ENCODE results near the gene CTXN1.
"Not testable (repeated sequence)": the region's sequence is repeated elsewhere in the genome, so short reads cannot be mapped to it uniquely, and the experiment has no call there.

CTXN1 gene

DNA sequence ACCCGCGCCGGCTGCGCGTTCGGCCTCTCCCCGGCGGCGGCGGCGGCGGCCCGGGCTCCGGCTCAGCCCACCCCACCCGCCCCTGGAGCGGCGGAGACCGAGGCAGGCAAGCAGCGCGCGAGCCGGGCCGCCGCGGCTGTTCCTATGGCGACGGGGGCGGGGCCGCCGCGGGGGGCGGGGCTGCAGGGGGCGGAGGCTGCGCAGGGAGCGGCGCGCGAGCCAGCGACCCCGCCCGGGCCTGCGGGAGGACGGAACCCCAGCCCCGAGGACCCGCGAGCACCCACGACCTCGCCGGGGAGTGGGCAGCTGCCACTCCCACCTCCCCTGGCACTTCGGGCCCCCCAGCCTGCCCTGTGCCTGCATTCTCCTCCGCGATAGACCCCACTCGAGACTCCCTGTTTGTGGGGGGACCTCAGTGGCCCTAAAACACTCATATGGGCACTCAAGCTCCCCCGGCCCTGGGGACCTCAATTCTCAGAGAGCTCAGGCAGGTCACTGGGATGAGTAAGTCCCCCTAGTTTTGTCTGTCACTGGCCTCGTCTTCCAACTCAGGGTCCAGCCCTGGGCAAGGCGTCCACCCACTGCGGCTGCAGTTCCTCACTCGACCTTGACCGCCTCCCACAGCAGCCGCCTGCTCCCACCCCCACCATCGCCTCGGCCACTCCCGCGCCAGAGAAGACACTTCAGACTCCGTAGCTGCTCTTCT is at the start of gene CTXN1:
Gene CTXN1, minus strand, starts transcription at position 115 of the 706 bp plus-strand sequence. CDS start 597 bp downstream, outside the sequence.
- peak; percentile 61 to 69 for DNase-seq (ENCODE audit: low read depth in 2 of 2)

DNA sequence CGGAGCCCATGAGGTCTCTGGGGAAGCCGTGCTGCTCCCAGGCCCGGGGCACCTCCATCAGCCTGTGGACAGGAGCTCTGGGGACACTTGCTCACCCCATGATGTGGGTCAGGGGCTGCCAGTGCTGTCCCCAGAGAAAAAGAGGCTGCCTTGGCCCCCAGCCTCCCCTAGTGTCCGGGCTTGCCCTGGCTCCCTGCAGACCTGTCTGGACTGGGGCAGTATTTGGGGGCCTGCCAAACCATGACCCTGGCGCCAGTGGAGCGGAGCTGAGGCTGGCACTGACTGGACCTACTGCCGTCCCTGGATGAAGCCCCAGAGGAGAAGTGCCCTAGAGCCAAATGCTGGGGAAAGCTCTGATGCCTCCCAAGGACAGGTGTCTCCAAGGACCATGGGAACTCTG is 49.1 kb upstream of the CTXN1 start:
- DNase-seq (ENCODE audit: low read depth in 2 of 2): no peak

DNA sequence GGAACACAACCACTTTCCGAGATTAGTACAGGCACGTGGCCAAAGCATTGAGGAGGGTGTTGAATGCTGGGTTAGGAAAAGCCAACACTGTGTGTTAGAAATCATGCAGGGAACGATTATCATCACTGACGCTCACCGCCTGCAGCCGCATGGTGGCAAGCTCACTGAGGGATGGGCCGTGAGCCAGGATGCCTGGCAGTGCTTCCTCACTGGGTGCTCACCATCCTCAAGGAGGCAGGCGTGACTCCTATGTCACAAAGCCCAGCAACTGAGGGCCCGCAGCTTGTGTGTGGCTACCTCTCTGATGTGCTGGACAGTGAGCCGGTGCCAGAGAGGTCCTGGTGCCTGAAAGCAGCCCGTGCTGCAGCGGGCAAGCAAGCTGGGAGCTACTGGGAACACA is 47.9 kb upstream of the CTXN1 start:
- DNase-seq (ENCODE audit: low read depth in 2 of 2): no peak

DNA sequence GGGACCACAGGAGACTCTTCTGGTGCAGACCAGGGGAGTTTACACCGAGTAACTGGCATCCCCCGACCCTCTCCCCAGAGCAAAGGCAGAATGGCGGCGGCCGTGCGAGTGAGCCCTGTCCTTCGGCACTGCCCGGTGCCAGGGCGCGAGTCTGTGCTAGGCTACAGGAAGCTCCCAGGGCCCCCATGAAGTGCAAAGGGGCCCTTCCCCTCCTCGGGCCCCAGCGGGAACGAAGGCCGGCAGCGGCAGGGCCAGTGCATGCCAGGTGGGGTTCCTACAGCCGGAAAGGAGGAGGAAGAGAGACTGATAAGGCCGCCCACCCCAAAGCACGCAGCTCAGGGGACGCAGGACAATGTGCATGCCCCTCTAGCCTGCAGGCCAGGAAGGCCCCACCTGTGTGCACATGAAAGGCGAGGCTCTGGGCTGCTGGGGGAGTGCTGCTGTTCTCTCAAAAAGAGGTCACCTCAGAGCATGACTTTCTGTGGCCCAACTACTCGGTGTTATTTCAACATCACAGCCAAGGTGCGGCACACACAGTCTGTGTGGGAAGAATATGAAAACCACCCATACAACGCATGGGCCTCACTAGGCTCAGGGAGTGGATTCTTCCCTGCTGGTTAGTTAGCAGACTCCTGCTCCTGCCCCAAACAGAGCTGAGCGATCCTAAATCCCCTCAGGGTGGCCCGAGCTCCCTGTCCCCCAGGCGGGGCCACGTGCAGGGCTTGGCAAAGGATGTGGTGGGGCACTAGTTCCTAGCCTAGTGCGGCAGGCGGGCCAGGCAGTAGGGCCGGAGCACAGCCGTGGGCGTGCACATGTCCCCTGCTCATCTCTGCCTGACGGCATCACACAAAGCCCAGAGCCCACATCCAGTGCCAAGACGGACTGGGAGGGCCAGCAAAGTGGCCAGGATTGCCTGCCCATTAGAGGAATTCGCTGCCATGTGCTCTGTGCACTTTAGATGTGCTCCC is 45.9 kb upstream of the CTXN1 start:
- DNase-seq (ENCODE audit: low read depth in 2 of 2): no peak

DNA sequence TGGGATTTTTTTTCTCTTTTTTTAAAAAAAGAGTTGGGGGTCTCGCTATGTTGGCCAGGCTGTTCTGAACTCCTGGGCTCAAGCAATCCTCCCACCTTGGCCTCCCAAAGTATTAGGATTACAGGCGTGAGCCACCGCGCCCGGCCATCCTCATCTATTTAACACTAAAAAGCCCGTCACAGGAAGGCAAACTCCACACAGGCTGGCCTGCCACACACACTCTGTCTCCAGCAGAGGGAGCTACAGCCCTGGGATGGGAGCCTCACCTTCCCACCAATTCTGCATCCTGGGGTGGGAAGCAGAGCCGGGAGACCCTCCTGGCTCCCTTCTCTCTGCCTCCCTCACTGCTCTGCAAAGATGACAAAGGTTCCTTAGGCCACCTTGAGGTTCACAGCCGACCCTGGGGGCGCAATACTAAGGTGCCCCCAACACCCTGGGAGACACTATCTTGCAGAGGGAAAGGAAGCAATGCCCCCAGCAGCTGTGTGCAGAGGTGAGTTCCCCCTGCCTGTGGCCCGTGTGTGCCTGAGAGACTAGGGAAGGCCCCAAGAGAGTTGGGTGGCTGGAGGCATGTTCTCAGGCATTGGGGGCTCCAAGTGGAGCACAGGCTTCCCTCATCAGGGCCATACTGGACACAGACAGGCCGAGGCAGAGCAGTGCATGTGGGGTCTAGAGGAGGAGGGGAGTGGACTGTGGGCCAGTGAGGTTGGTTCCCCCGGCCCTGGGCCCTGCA is 44.9 kb upstream of the CTXN1 start:
- no peak for DNase-seq (ENCODE audit: low read depth in 2 of 2)

DNA sequence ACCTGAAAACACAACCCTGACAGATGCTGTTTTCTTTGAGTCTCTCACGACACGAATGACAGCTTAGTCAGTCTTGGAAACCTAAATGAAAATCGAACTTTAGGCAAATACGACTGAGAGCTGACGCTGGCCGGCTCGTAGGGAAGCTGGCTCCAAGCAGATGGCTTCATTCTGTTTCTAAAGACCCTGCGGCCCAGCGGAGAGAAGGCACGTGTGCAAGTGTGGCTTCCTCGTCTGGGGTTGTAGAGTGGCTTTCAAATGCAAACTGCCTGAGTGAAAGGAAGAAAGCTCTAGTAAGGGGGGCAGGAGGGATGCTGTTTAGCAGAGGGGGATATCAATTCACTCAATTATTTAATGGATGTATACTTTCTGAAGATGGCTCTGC is 43.6 kb upstream of the CTXN1 start:
- no peak for DNase-seq (ENCODE audit: low read depth in 2 of 2)

DNA sequence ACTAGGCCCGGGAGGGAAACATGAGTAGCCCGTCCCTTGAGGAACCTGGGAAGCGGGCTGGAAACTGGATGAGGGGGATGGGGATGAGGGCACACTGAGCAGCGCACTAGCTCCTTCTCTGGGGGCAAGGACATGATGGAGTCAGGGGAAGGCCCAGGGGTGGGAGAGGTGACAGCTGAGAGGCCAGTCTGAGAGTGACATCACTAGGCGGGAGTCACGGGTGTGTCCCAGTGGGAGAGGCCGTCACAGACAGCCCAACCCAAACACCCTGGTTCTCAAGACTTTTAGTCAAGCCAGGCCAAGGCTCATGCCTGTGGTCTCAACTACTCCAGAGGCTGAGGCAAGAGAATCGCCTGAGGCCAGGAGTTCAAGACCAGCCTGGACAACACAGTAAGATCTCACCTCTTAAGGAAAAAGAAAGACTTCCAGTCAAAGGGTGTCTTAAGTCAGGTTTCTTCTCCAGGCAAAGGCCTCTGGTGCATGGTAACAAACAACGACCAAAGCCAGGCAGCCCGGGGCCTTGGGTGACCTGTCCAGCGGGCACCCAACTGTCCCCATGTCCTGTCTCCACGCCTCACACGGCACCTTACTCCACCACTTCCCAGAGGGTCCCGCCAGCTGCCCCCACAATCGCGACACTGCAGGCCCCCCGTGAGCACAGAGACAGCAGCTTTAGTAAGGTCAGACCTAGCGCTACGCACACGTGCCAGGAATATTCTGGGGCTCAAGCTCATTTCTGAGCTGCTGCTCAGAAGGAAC is 43.0 kb upstream of the CTXN1 start:
- DNase-seq (ENCODE audit: low read depth in 2 of 2): no peak

DNA sequence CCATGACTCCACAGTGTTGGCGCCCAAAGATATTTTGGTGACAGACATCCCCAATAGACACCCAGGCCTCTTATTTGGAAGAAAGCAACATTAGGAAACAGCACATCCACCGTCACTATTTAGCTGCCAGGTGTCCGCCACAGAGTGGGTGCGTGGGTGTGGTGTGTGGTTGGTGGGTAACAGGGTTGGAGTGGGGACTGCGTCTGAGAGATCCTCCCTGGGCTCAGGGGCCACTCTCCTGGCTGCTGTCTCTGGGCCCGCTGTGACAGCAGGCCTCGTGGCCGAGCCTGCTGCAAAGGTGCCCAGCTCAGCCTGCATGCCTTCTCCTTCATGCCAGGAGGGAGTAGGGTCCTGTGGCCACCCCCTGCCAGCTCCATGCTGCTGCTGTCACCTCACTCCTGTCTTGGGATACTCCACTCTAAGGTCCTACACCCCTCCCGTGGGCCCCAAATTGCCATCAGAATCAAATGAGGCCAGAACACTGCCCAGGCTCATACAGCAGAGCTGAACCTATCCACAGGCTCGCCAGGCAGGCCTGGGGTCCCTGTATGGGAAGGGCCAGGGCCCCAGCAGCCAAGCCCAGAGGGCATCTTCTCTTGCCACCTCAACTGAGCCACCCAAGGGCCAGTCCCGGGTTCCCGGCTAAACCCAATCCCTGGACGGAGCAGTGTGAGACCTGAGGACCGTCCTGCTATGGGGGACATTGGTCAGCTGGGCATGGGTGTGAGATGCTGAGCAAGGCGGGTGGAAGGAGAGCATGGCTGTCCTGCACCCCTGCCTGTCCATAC is 42.3 kb upstream of the CTXN1 start:
- no peak for DNase-seq (ENCODE audit: low read depth in 2 of 2)

DNA sequence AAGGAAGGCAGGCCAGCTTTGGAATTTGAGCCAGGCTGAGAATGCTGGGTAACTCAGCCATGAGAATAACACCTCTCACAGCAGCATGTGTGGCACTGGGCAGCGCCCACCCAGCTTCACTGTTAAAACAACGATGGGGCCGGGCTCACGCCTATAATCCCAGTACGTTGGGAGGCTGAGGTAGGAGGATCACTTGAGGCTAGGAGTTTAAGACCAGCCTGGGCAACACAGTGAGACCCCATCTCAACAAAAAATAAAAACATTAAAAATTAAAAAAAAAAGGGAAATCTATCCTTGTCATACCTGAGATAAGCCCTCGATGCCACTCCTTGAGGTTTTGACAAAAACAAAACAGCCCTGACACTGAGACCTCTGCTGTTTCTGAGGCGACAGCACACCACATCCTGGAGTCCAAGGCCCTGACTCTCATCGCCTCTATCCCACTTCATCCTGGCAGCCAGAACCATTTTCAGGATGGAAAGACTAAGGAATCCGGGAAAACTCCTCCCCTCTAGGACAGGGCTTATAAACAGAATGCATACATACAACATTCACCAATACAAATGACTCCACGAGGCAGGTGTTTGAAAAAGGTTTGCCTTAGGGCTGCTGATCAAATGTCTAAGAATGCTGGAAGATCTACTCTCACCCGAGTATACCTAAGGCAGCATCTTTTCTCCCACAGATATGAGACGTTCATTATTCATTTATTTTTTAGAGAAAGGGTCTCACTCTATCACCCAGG is 40.2 kb upstream of the CTXN1 start:
- DNase-seq (ENCODE audit: low read depth in 2 of 2): no peak

DNA sequence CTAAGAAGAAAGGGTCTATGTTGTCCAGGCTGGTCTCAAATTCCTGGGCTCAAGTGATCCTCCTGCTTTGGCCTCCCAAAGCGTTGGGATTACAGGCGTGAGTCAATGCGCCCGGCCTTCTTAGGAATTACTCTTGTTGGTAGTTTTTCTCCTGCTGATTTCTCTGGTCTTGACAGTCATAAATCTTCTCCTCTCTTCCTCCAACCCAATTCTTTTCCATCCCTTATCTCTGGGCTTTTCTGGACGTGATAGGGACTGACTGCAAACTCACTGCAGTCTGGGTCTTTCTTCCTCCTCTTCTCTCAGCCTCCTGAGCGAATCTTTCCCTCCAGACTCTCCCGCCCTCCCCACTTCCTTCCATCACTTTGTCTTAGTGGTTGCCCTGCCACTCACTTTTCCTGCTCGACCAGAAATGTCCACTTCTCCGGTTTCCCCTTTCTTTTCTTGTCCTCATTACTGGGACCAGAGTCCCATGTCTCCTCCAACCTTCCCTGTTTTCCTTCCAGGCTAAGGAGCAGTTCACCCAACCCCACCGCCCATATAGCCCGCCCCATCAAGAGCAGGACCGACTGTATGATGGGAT is 39.4 kb upstream of the CTXN1 start:
- DNase-seq (ENCODE audit: low read depth in 2 of 2): no peak

DNA sequence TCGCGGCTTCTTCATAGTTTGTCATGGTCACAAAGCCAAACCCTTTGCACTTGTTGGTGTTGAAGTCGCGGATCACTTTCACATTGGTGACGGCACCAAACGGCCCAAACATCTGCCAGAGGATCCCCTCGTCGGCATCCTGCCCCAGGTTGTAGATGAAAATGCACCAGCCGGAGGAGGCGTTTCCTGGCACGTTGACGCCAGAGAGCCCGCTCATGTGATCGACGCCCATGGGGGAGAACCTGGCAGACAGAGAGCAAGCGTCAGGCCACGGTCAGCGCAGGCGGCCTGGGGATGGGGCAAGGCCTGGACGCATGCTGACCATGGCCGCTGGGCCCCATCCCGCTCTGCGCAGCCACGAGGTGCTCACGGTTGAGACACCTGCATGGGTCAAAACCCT is 37.6 kb upstream of the CTXN1 start:
- DNase-seq (ENCODE audit: low read depth in 2 of 2): no peak

DNA sequence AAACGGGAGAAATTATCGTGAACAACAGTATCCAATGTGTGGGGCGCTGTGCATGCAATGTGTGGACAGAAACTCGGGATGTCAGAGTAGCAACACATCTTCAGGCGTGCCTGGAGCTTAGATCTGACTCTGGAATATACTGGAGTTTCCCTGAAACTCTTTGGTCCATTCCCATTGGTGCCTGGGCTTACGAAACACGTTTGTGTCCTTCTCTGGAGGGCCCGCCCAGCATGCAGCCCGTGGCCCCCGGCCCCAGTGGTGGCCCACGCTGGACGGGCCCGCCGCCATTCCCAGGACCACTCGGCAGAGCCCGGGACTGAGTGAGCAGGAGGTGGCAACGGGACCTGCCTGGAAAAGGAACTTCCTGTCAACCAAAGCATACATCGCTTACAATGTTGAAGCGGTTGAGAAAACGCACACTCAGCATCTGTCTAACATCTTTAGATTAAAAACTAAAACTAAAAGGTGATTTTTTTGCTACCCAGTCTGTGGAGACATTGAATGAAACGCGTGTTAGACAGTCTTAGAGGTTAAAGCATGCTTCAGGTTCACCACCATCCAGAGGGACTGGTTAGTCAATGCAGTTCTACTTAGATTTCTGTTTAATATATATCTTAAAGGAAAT is 36.8 kb upstream of the CTXN1 start:
- DNase-seq (ENCODE audit: low read depth in 2 of 2): no peak

DNA sequence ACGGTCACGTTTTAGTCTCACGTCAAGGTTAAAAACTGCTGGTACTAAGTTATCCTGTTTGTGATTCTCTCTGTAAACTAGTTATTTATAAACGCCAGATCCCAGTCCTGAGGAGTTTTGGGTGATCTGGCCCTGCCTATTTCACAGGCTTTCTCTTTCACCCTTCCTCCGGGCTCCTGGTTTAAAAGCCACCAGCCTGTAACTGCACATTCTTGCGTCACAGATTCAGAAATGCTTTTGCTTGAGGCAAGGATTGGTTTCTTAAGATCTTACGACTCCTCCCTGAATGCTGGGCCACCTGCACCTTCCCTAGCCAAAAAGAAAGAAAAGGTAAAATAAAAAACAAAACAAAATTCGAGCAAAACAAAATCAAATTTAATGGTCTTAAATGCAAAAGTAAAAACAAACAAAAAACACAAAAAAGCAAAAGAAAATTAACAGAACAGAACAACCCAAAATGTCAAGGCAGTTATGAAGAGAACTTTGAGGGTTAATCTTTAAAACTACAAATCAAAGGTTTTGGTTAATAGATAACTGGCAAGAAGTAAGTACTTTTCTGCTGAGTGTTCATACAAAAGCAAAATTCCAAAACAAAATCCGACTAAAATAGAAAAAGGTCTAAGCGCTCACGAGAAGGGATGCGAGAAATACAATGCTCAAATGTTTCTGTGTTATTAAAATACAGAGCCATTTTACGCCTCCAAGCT is 36.1 kb upstream of the CTXN1 start:
- no peak for DNase-seq (ENCODE audit: low read depth in 2 of 2)

DNA sequence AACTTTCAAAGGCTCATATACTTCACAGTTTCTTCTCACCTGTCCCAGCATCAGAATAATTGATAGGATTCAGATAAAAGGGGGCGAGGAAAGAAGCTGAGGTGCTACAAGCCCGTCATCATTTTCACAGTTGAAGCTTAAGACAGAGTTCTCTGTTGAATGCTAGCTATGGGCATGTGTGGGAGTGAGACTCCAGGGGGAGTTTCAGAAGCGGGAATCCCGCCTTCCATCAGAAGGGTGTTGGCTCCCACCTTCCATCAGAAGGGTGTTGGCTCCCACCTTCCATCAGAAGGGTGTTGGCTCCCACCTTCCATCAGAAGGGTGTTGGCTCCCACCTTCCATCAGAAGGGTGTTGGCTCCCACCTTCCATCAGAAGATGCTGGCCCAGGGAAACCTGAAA is 35.1 kb upstream of the CTXN1 start:
- not testable (repeated sequence) for DNase-seq (ENCODE audit: low read depth in 2 of 2)

DNA sequence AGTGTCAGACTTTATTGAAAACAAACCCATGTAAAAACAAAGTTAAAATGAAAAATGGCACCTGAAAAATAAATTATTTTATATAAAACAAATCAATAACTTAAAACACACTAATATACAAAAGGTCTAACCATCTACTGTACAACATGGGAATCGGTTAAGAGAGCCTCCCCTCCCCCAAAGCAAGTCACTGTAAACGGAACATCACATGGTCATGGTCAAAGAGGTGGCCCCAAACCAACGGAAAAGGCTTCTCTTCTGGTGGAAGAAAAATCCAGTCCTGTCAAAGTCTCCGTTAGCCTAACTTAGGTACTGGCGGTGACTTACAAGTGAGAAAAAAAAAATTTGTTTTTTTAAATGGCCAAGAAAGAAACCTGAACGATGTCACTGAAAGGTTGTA is 33.3 kb upstream of the CTXN1 start:
- DNase-seq (ENCODE audit: low read depth in 2 of 2): no peak

DNA sequence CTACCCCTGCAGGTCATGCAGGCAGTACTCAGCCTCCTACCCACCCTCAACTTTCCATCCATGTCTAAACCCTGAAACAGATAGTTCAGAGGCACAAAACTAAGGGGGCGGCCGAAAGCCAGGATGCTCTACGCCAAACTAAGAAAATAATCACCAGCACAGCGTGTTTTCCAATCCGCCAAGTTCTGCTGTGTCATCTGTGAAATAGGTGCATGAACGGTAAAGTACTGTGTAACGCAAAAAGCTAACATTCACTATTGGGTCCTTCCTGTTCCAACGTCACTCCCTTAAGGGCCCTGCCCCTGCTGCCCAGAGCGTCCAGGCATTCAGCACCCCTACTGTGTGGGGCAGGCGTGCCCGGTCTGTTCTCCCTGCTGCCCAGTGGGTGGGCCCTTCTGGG is 29.8 kb upstream of the CTXN1 start:
- no peak for DNase-seq (ENCODE audit: low read depth in 2 of 2)

DNA sequence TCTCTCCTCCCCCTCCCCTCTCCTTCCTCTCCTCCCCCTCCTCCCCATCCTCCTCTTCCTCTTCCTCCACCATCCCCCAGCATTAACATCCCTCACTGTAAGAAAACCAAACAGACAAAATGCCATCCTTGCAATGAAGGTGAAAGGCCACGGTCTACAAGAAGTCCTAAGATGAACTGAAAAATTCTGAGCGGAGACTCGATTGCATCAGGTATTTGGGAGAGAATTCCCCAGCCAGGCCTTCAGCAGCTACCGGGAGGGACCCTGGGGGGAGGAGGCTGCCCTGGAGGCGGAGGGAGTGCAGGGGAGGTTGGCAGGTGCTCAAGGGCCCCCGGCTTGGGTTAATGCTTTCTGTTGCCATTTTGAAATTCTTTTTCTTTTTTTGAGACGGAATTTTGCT is 27.6 kb upstream of the CTXN1 start:
- DNase-seq (ENCODE audit: low read depth in 2 of 2): no peak

DNA sequence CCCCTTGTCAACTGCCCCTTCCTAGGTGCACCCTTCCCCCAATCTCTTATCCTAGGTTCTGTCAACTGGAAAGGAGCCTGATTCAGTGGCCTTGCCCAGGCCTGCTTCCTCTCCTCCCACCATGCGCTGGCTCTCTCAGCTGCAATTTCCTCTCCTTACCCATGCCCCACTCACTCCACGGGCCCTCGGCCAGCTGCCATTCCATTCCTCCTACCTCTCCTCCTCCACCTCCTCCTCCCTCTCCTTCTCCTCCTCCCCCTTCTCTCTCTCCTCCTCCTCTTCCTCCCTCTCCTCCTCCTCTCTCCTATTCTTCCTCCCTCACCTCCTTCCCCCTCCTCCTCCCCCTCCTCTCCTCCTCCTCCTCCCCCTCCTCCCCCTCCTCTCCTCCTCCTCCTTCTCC is 27.1 kb upstream of the CTXN1 start:
- no peak for DNase-seq (ENCODE audit: low read depth in 2 of 2)

DNA sequence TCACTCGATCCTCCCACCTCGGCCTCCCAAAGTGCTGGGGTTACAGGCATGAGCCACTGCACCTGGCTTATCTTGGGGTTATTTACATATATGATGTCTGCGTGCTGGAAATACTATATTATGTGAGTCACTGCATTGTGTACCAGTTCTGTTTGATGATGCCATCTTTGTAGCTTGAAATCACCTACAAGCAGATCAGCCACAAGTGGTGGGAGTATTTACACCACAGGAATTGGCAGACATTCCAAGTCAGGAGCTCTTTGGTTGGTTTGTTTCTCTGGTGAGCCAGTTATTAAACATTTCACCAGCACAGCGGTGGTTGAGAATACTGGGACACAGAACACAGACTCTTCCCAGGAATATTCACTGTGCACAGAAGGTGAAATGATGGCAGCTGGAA is 22.0 kb upstream of the CTXN1 start:
- DNase-seq (ENCODE audit: low read depth in 2 of 2): no peak

All from stimulated activated CD8-positive, alpha-beta memory T cell treated with anti-CD3 and anti-CD28 coated beads, Interleukin-2, amount 100 ng/mL, for 1 hour (primary cell).